H7 (cell line): ENCODE data around the gene PRPF19. TPM values are rescaled to one million over a fixed set of nuclear protein-coding genes. Genes with fewer than 3 reads are reported as not detected.
A peak's percentile ranks its signal among the peaks of the same experiment; 100 is the strongest.

Experiments used
- DNase-seq: peaks from one replicate; pipeline ENCODE4 v3.0.0; 2012
- H3K27me3 ChIP-seq: 2 replicates; pipeline ENCODE4 v1.6.0; 2011; ENCODE audit warnings: mild to moderate bottlenecking, low read length; ENCODE audit not compliant: control insufficient read depth, insufficient read depth
- H3K36me3 ChIP-seq: replicated peaks from 2 replicates; pipeline ENCODE4 v1.5.1; 2011; ENCODE audit warnings: low read length; ENCODE audit not compliant: control insufficient read depth, insufficient read depth
- H3K4me3 ChIP-seq: 2 replicates; pipeline ENCODE4 v1.5.1; 2011; ENCODE audit warnings: low read depth, mild to moderate bottlenecking, control low read depth, low read length, moderate library complexity; ENCODE audit not compliant: insufficient read depth
- total RNA-seq: library from RNA; depleted of rRNA; stranded (reverse); fragments of >200 nt; shearing (Covaris generic); gene quantifications from 2 replicates; pipeline ENCODE4 v1.2.3, GENCODE V29; 2014

Gene PRPF19
- total RNA-seq, 1 experiment from 2014 or later = 123 TPM

DNA sequence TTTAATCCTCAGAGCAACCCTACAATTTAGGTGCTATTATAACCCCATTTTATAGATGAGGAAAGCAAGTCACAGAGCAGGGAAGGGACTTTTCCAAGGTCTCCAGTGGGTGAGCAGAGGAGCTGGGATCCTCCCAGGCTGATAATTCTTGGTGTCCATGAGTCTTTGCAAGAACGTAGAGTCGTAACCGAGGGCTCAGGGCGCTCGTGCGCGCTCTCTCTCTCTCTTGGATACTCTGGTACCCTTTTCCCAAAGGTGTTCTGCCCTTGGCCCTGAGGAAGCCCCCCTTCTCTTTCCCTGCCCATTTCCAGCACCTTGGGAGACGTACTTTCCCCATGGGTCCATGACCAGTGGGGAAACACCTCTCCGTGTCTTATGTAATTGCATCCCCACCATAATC, 44.2 kb downstream of the PRPF19 start:
- Histone ChIP-seq H3K36me3 (no peaks in the 10 kb centered on the region), H3K4me3 (no peak overlapping the region), H3K27me3 (no peaks in the 10 kb centered on the region)
- DNase-seq = no peak

DNA sequence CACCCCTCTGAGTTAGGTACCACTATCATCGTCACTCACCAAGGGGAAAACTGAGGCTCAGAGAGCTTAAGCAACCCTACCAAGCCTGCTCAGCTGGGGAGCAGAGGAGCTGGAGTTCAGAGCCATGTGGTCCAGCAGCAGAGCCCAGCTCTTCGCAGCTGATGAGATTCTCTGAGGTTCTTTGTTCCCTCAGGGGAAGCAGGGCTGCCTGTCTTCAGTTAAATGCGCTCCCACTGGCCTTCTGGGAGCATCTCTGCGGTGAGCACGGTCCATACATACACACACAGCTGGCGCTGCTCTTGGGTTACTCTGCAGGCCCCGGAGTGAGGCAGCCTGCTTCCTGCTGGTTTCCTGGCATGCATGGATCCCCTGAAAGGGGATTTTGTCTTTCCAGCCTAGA, 45.4 kb downstream of the PRPF19 start:
- H3K27me3 ChIP-seq = no peaks in the 10 kb centered on the region
- no peaks in the 10 kb centered on the region for H3K36me3 ChIP-seq
- peak; percentile 54 for DNase-seq
- H3K4me3 ChIP-seq = no peak overlapping the region

DNA sequence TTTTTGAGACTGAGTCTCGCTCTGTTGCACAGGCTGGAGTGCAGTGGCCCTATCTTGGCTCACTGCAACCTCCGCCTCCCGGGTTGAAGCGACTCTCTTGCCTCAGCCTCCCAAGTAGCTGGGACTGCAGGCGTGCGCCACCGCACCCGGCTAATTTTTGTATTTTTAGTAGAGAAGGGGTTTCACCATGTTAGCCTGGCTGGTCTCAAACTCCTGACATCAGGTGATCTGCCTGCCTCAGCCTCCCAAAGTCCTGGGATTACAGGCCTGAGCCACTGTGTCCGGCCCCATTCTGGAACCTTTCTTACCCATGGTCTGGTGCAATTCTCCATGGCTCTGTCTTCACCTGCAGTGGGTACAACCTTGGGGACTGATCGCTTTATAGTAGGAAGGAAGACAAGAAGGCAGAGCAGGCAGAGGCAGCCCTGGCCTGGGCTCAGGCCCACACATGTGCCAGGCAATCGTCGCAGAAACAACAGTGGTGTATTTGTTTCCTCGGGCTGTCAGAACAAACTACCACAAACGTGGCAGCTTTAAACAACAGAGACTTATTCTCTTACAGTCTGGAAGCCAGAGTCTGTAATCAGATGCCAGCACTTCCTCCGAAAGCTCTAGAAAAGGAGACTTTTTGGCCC, 46.7 kb downstream of the PRPF19 start:
- Histone ChIP-seq H3K27me3 (peaks cover 3% of the 10 kb centered on the region; the same call in 1 of the 2 replicates), H3K4me3 (no peak overlapping the region), H3K36me3 (no peaks in the 10 kb centered on the region)
- no peak for DNase-seq

DNA sequence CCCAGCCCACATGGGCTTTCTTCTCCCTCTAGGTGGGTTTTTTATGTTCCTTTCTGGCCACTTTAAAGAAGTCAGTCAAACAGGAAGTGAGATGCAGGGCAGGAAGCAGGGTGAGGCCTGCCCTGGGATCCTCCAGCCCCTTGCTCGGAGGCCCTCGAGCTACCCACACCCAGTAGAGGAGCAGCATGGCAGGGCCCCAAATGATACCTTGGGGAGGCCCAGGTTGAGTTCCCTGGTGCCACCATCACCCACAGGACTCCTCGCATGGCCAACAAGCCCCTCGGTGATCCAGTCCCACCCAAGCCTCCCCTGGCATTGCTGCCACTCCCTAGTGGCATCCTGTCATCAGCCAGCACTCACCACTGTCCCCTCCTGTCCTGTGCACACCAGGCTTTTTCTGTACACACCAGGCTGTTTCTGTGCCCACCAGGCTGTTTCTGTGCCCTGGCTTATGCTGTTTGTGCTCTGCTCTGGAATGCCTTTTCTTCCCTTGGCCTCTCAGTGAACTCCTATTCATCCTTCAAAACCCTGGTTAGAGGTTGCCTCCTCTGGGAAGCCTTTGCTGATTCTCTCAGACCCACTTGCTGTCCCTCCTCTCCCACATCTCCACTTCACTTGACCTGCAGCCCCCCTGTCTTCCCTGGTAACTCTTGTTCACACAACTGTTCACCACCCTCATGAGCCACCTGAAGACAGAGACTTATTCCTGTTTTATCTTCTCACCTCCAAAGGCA, 47.5 kb downstream of the PRPF19 start:
- DNase-seq = no peak
- no peaks in the 10 kb centered on the region for H3K36me3 ChIP-seq
- peaks cover 10% of the 10 kb centered on the region for H3K27me3 ChIP-seq
- H3K4me3 ChIP-seq = no peak overlapping the region

DNA sequence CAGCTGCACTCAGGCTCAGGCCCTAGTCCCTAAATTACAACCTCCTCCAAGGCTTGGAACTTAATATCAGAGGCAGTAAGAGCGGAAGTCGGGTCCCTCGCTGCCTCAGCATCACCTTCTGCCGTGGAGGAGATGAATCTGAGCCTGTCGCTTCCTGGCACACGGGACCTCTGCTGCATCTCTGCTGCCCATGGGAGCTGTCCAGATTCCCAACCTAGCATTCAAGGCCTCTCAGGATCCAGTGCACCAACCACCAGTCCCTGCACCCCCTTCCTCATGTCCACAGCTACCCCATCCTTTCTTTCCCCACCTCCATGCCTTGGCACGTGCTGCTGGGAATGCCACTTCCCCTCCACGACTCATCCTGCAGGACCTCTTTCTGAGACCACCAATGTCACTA, 48.1 kb downstream of the PRPF19 start:
- Histone ChIP-seq H3K36me3 (no peaks in the 10 kb centered on the region), H3K4me3 (no peak overlapping the region), H3K27me3 (peaks cover 14% of the 10 kb centered on the region)
- no peak for DNase-seq

DNA sequence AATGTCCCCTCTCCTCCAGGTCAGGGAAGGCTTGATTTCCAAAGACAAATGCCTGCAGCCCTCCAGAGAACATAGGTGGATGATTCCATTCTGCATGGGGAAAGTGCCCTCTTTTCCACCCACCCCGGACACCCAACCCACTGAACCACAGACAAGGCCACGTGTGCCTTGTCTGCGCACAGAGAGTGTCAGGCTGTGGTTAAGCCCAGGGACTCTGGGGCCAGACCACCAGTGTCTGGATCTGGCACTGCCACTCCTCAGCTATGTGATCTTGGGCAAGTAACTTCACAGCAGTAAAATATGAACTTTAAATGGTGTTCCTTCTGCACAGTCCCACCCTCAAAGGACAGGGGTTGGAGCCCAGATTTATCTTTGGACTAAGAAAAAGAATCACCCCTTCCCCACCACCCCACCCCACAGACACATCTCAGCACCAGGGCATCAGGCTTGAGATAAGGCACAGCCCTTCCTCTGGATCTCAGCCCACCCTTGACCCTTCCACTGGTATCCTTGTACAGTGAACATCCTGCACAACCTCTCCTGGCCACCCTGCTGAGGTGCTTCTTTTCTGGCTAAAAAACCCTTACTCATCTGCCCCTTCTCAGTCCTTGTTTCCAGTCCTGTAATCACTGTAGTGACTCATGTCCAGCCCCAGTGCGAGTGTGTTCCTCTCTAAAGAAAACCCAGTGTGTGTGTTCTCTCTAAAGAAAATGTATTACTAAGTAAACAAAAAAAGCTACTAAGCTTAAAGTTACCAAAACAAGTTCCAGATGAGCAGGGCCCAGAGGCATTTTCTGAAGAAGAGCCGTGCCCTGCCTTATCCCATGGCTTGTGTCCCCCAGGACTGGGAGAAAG, 48.8 kb downstream of the PRPF19 start:
- Histone ChIP-seq H3K4me3 (no peak overlapping the region), H3K27me3 (peaks cover 20% of the 10 kb centered on the region), H3K36me3 (no peaks in the 10 kb centered on the region)
- DNase-seq = no peak

DNA sequence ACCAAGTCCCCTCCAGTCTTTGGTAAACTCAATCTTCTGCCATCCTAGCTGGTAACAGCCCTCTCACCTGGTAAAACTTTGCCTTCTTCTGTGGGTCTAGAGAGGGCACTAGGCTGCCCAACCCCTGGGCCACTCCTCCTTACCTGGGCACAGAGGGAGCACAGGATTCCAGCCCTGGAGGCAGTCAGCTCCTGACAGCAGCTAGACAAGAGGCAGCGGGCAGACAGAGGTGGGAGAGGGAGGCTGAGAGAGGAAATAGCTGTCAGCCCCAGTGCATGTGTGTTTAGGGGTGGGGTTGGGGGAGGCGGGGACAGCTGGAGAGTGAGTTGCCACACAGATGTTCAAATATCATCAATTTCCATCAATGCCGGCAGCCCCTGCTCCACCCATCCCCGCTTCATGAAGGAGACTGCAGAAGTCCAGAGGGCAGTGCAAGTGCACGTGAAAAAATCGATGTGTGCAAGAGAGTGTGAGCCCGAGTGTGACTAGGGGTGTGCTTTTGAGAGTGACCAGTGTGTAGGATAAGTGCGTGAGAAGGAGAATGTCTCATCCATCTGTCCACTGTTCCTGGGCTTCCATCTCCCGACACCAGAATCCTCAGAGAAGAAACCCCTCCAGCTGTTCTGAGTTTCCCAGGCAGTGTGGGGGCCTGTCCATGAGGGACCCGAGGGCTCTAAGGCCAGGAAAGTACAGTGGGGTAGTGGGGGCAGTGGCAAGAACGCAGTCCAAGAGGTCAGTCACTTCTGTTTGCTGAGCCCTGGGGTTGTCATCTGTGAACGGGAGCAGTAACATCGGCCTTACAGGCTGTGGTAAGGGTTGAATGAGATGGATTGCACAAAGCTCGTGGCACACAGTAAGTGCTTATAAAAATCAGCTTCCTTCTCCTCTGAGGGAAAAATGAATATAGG, 50.4 kb downstream of the PRPF19 start, which contains the start of gene PTGDR2:
TSS of gene PTGDR2 (minus strand) at position 225 of the 908 bp plus-strand sequence. CDS start 2,228 bp downstream, outside the sequence.
- H3K36me3 ChIP-seq = peaks cover under 1% of the 10 kb centered on the region; the same call in 1 of the 2 replicates
- peaks cover 22% of the 10 kb centered on the region for H3K27me3 ChIP-seq
- DNase-seq = no peak
- H3K4me3 ChIP-seq = no peak within 1 kb of the TSS

DNA sequence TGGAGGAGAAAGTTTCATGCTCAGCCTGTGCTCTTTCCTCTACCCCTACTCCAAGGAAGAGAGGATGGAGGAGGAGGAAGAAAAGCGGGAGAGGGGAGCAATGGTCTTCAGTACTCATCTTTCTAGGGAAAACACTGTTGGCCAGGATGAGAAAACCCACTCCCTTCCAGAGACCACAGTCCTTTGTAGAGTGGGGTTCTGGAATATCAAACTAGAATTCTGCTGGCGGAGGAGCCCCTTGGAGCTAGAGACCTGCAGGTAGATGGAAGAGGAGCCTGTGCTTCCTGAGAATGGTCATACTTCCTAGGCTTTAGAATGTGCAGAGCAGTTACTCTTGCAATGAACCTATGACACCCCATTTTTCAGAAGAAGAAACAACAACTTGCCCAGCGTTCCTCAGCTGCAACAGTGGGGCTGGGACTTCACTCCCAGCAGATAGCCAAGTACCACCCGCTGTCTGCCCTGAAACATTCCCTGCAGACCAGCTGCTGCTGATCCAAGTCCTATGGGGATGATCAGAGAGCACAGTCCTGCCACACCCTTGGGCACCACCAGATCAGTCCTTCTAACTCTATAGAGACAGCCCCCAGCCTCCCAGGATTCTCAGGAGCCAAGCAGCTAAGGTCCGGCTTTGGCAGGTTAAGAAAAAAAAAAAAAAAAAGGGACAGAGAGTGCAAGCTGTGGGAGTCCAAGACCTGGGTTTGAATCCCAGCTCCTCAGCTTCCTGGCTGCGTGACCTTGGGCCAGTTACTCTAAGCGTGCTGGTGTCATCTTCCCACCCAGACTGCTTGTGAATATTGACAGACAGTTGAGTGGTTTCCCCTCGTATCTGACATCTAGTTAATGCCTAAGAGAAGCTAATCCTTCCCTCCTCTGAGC, 51.3 kb downstream of the PRPF19 start:
- Histone ChIP-seq H3K36me3 (peaks cover 8% of the 10 kb centered on the region), H3K4me3 (no peak overlapping the region), H3K27me3 (peaks cover 22% of the 10 kb centered on the region)
- no peak for DNase-seq

DNA sequence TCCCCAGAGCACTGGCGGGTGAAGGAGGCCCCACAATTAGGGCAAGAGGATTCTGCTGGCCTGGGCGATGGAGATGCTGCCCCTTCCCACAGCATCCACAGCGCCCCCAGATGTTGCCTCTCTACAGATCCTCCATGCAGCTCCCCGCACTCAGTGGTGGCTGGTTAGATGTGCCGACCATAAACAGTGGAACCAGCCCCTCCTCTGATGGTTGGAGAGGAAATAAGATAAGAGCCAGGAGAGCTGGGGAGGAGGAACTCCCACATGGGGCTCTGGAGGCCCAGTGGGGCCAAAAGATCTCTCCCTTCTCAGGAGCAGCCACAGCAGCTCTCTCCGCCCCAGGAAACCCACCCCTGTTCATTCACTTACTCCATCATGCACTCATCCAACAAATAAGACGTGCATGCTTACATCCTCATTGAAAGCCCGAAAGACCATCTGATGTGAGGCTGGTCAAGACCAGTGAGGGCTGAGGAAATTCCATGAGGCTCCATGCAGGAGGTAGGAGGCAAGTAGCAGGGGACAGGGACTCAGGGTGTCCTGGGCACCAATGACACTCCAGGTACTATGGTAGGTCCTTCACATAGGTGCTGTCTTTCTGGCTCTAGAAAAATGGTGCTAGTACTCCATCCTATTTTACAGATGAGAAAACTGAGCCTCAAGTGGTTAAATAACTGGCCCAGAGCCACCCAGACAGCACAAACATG, 52.1 kb downstream of the PRPF19 start:
- peak; percentile 57 for DNase-seq

DNA sequence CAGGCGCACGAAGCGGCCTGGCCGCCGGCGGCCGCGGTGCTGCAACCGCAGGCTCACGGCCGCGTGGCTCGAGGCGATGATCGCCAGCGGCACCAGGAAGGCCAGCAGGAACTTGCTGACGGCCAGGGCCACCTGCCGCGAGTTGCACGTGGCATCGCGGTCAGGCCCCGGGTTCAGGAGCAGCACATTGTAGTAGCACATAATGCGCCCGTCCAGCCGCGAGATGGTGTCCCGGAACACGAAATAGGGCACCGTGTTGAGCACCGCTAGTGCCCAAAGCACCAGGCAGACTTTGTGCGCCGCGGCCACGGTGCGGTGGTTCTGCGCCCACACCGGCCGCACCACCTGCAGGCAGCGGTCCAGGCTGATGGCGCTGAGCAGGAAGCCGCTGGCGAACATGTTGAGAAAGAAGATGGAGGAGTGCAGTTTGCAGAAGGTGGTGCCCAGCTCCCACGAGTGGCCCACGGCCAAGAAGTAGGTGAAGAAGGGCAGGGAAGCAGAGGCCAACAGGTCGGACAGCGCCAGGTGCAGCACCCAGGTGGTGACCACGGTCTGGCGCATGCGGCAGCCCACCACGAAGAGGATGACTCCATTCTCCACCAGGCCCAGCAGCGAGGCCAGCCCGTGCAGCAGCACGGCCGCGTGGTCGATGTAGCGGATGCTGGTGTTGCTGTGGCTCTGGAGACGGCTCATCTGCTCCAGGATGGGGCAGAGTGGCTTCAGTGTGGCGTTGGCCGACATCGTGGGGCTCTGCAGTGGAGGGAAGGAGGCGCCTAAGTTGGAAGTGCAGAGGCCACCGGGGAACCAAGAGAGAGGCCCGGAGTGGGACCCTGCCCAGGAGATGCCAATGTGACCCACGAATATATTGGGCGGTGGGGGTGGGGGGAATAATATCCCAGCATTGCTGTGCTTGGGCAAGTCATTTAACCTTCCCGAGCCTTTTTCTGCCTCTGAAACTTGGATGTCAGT, 53.1 kb downstream of the PRPF19 start:
- peaks cover 16% of the 10 kb centered on the region for H3K36me3 ChIP-seq
- no peak overlapping the region for H3K4me3 ChIP-seq
- DNase-seq = peak; percentile 59
- H3K27me3 ChIP-seq = peaks cover 22% of the 10 kb centered on the region

More for the DNA sequence above, 52.1 kb downstream of the PRPF19 start:
- no peak overlapping the region for H3K4me3 ChIP-seq
- H3K36me3 ChIP-seq = peaks cover 13% of the 10 kb centered on the region
- peaks cover 22% of the 10 kb centered on the region for H3K27me3 ChIP-seq

DNA sequence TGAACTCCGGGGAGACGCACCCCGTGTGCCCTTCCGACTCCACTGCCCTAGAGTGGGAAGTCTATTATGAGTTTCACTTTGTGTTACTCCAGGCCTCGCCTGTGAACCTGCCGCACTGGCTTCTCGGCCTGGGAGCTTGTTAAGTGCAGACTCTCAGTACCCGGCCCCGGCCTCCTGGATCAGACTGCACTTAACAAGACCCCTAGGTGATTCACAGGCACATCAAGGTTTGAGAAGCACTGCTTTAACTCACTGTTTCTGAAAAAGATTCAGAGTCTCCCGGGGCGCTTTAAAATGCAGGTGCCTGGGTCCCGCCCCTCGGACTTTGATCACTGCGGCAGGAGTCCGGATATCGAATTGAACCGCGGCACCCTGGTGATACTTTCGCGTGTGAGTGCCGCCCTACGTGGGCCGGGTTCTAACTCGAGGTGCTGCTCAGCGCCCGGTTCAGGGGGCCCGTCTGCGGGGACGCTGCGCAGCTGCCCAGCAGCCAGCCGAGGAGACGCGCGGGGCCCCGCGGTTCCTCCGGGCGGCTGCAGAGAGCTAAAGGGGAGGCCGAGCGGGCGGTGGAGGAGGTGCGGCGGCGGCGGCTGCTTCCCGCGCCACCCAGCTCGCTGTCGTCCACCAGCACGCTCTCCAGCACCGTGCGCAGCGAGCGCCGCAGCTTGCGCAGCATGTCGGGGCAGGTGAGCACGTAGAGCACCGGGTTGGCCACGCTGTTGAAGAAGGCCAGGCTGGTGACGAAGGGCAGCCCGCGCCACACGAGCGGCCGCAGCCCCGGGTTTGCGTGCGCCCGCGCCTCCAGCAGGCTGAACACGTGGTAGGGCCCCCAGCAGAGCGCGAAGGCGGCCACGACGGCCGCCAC, 54.0 kb downstream of the PRPF19 start:
- H3K4me3 ChIP-seq = peak overlapping the region; percentile 14; the same call in 1 of the 2 replicates
- peaks cover 18% of the 10 kb centered on the region for H3K36me3 ChIP-seq
- H3K27me3 ChIP-seq = peaks cover 22% of the 10 kb centered on the region
- peak; percentile 66 for DNase-seq
